Activated naive CD8-positive, alpha-beta T cell treated with anti-CD3 and anti-CD28 coated beads for 36 hours (primary cell): ENCODE data around the gene CEMIP2. TPM values are rescaled to one million over a fixed set of nuclear protein-coding genes. Genes with fewer than 3 reads are reported as not detected.
"Not testable (repeated sequence)": the region's sequence is repeated elsewhere in the genome, so short reads cannot be mapped to it uniquely, and the experiment has no call there.

Source experiments
- DNase-seq: peaks from one replicate; pipeline ENCODE4 v3.0.0; 2021
- H3K27ac Mint-ChIP-seq: one replicate; pipeline ENCODE4 v1.8.0; 2022; ENCODE audit warnings: mild to moderate bottlenecking, moderate library complexity, mixed read lengths
- H3K27me3 Mint-ChIP-seq: one replicate; pipeline ENCODE4 v1.8.0; 2022; ENCODE audit warnings: mild to moderate bottlenecking, mixed read lengths
- H3K36me3 Mint-ChIP-seq: one replicate; pipeline ENCODE4 v1.8.0; 2021; ENCODE audit warnings: mild to moderate bottlenecking, mixed read lengths
- H3K4me1 Mint-ChIP-seq: one replicate; pipeline ENCODE4 v1.8.0; 2021; ENCODE audit warnings: mixed read lengths
- H3K4me3 Mint-ChIP-seq: one replicate; pipeline ENCODE4 v1.8.0; 2022; ENCODE audit warnings: mild to moderate bottlenecking, moderate library complexity, mixed read lengths
- H3K9me3 Mint-ChIP-seq: one replicate; pipeline ENCODE4 v1.8.0; 2022; ENCODE audit warnings: mixed read lengths
- total RNA-seq, 2 experiments: library from RNA; stranded (reverse); gene quantifications; one replicate each; pipeline ENCODE4 v1.2.3, GENCODE V29; 2021

The CEMIP2 gene
- total RNA-seq, 2 experiments from 2014 or later, result 69.0 to 71.2 TPM

DNA sequence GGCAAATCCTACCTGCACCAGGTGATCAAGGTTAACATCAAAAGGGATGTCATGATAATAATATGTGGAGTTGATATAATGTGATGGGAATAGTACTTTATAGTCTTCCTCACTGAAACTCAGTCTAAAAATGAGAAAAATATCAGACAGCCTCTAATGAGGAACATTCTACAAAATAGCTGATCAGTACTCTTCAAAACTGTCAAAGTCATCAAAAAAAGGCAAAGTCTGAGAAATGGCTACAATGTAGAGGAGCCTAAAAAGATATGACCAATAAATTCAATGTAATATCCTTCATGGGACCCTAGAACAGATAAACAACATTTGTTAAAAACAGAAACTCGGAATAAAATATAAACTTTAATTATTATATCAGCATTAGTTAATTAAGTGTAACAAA lies 95.7 kb downstream of the CEMIP2 start:
- DNase-seq, result no peak
- H3K36me3 Mint-ChIP-seq, result peaks cover 3% of the 10 kb centered on the region
- no peak overlapping the region for H3K27ac Mint-ChIP-seq
- no peaks in the 10 kb centered on the region for H3K27me3 Mint-ChIP-seq
- H3K4me1 Mint-ChIP-seq, result peaks cover 14% of the 10 kb centered on the region
- peaks cover 1% of the 10 kb centered on the region for H3K9me3 Mint-ChIP-seq
- no peak overlapping the region for H3K4me3 Mint-ChIP-seq

GRCh38 chr9:71671289-71671688 lies 97.0 kb downstream of the CEMIP2 start:
- H3K4me1 Mint-ChIP-seq, result peaks cover 9% of the 10 kb centered on the region
- no peaks in the 10 kb centered on the region for H3K27me3 Mint-ChIP-seq
- H3K27ac Mint-ChIP-seq, result no peak overlapping the region
- DNase-seq, result no peak
- H3K4me3 Mint-ChIP-seq, result no peak overlapping the region
- H3K36me3 Mint-ChIP-seq, result no peaks in the 10 kb centered on the region
- peaks cover 1% of the 10 kb centered on the region for H3K9me3 Mint-ChIP-seq

DNA sequence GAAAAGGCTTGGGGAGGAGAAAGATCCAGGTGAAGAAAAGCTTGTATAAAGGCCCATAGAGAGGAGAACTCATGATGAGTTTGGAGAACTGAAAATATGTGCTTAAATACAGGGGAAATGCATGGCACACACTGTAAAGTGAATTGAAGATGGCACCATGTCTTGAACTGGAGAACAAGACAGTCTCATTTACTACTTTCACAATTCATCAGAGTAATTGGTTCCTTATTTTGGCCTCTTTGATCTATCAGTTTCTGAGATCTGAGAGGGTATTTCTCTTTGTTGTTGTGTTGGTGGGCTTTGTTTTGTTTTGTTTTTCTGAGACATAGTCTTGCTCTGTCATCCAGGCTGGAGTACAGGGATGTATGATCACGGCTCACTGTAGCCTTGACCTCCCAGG lies 98.2 kb downstream of the CEMIP2 start:
- H3K4me1 Mint-ChIP-seq, result peaks cover 6% of the 10 kb centered on the region
- H3K4me3 Mint-ChIP-seq, result no peak overlapping the region
- no peaks in the 10 kb centered on the region for H3K36me3 Mint-ChIP-seq
- H3K9me3 Mint-ChIP-seq, result no peaks in the 10 kb centered on the region
- no peaks in the 10 kb centered on the region for H3K27me3 Mint-ChIP-seq
- no peak for DNase-seq
- H3K27ac Mint-ChIP-seq, result no peak overlapping the region

DNA sequence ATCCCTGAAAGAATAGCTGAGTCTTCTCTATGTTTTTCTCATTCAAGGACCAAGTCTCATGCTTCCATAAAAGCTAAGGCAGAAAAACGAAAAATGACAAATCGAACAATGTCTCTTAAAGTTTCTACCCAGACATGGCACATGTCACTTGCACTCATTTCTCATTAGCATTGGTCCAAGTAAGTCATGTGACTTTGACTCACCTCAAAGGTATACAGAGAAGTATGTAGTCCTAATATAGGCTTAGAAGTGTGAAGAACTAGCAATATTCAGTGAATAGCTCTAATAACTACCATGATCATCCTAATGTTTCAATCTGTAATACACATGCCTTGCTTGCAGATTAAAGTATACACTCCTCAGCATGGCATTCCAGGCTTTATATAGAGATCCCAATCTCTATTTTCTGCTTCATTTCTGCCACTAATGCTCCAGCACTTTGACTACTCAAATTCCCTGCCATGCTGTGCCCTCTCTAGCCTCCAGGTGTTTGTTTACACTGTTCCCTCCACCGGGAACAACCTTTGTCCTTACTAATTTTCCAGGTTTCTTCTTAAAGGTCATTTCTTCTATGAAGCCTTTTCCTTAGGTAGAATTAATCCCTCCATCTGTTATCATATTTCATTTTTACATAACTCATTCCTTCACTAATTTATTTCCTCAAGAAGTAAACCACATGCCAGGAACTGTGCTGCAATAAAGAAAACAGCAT lies 98.9 kb downstream of the CEMIP2 start:
- Mint-ChIP-seq H3K27ac (no peak overlapping the region), H3K9me3 (no peaks in the 10 kb centered on the region), H3K4me1 (peaks cover 6% of the 10 kb centered on the region), H3K36me3 (no peaks in the 10 kb centered on the region), H3K27me3 (no peaks in the 10 kb centered on the region), H3K4me3 (no peak overlapping the region)
- no peak for DNase-seq

GRCh38 chr9:71668717-71669116 lies 99.6 kb downstream of the CEMIP2 start:
- no peaks in the 10 kb centered on the region for H3K36me3 Mint-ChIP-seq
- no peak overlapping the region for H3K27ac Mint-ChIP-seq
- no peaks in the 10 kb centered on the region for H3K9me3 Mint-ChIP-seq
- peaks cover under 1% of the 10 kb centered on the region for H3K4me1 Mint-ChIP-seq
- no peak overlapping the region for H3K4me3 Mint-ChIP-seq
- H3K27me3 Mint-ChIP-seq, result no peaks in the 10 kb centered on the region
- DNase-seq, result no peak

DNA sequence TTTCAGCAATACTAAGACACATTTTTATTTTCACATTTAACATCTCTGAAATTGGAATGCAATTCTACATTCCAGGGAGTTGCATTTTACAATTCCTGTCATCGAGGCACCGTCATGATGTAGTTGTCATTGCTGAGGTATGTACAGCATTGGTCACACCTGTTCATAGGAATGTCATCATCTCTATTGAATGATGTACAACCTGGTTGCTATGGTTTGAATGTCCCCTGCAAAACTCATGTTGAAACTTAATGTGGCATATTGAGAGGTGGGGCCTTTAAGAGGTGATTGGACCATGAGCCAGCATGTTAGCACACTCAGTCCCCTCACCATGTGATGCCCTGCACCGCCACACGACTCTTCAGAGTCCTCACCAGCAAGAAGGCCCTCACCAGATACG lies 103.1 kb downstream of the CEMIP2 start:
- no peaks in the 10 kb centered on the region for H3K27me3 Mint-ChIP-seq
- H3K9me3 Mint-ChIP-seq, result no peaks in the 10 kb centered on the region
- no peaks in the 10 kb centered on the region for H3K36me3 Mint-ChIP-seq
- no peak for DNase-seq
- H3K4me3 Mint-ChIP-seq, result no peak overlapping the region
- no peaks in the 10 kb centered on the region for H3K4me1 Mint-ChIP-seq
- H3K27ac Mint-ChIP-seq, result no peak overlapping the region

DNA sequence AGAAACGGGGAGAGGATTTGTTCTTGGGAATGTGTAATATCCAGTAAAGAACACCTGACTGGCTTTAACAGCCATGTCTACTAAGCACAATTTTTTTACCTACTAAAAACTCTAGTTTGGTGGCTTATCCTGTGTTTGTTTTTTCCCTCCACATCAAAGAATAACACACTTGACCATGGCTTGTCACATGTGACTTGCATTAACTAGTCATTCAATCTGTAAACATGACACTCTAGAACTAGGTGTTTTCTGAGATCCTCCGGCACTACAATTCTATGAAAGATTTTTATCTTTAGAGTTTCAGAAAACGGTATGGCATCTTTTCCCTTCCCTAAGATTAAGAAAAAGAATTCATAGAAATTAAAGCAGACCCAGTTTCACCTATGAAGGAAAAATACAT lies 103.7 kb downstream of the CEMIP2 start:
- DNase-seq, result no peak
- no peaks in the 10 kb centered on the region for H3K36me3 Mint-ChIP-seq
- H3K4me1 Mint-ChIP-seq, result no peaks in the 10 kb centered on the region
- H3K4me3 Mint-ChIP-seq, result no peak overlapping the region
- H3K27ac Mint-ChIP-seq, result no peak overlapping the region
- no peaks in the 10 kb centered on the region for H3K27me3 Mint-ChIP-seq
- H3K9me3 Mint-ChIP-seq, result no peaks in the 10 kb centered on the region

GRCh38 chr9:71663931-71664459 lies 104.3 kb downstream of the CEMIP2 start:
- Mint-ChIP-seq H3K4me3 (no peak overlapping the region), H3K4me1 (no peaks in the 10 kb centered on the region), H3K9me3 (no peaks in the 10 kb centered on the region), H3K27me3 (no peaks in the 10 kb centered on the region), H3K36me3 (no peaks in the 10 kb centered on the region), H3K27ac (no peak overlapping the region)
- no peak for DNase-seq

DNA sequence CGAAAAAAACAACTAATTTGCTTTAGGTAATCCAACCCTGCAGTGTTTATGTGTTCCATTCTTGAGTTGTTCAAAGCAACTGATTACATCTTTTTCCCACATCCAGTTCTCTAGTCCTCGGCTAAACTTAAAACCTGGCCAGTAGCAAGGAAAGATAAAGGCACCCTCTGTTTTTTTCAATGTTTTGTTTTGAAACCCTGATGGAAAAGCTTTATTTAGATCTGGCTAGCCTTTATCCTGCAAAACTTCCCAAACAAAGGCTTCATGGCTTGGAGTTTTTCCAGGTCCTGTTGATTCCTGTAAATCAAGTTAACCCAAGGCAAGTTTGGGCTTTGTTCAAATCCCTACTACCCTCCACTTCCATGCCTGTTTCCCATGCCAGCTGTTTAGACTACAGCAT lies 105.1 kb downstream of the CEMIP2 start:
- no peaks in the 10 kb centered on the region for H3K4me1 Mint-ChIP-seq
- no peaks in the 10 kb centered on the region for H3K27me3 Mint-ChIP-seq
- DNase-seq, result no peak
- H3K27ac Mint-ChIP-seq, result no peak overlapping the region
- H3K4me3 Mint-ChIP-seq, result no peak overlapping the region
- no peaks in the 10 kb centered on the region for H3K36me3 Mint-ChIP-seq
- H3K9me3 Mint-ChIP-seq, result peaks cover 1% of the 10 kb centered on the region

- H3K9me3 Mint-ChIP-seq, result peaks cover 9% of the 10 kb centered on the region
- no peaks in the 10 kb centered on the region for H3K27me3 Mint-ChIP-seq
- H3K36me3 Mint-ChIP-seq, result peaks cover 3% of the 10 kb centered on the region
- no peak overlapping the region for H3K27ac Mint-ChIP-seq
- H3K4me3 Mint-ChIP-seq, result no peak overlapping the region
- no peak for DNase-seq
- no peaks in the 10 kb centered on the region for H3K4me1 Mint-ChIP-seq
These were observed 106.2 kb downstream of the CEMIP2 start for GRCh38 chr9:71662082-71662481.

GRCh38 chr9:71657276-71657675 lies 111.0 kb downstream of the CEMIP2 start:
- peaks cover 14% of the 10 kb centered on the region for H3K9me3 Mint-ChIP-seq
- not testable (repeated sequence) for H3K27ac Mint-ChIP-seq, H3K27me3 Mint-ChIP-seq, H3K4me3 Mint-ChIP-seq, H3K36me3 Mint-ChIP-seq, H3K4me1 Mint-ChIP-seq, DNase-seq

- Mint-ChIP-seq H3K4me3 (no peak overlapping the region), H3K36me3 (peaks cover 4% of the 10 kb centered on the region), H3K4me1 (no peaks in the 10 kb centered on the region), H3K27ac (no peak overlapping the region), H3K27me3 (peaks cover 6% of the 10 kb centered on the region), H3K9me3 (peaks cover 14% of the 10 kb centered on the region)
- no peak for DNase-seq
These were observed 111.8 kb downstream of the CEMIP2 start for GRCh38 chr9:71656496-71656895.

DNA sequence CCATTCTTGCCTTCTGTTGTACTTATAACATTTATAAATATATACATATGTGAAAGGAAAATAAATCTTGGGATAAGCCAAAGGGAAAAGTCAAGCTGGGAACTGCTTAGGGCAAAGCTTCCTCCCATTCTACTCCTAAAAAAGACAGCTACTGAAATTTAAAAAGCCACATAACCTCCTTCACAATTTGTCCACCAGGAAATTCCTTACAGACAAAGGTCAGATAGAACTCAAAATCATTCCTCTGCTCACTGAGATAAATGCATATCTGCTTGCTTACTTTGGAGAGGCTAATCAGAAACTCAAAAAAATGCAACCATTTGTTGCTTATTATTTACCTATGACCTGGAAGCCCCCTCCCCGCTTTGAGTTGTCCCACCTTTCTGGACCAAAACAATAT lies 112.5 kb downstream of the CEMIP2 start:
- H3K4me3 Mint-ChIP-seq, result no peak overlapping the region
- H3K9me3 Mint-ChIP-seq, result peaks cover 14% of the 10 kb centered on the region

GRCh38 chr9:71655141-71655540 lies 113.2 kb downstream of the CEMIP2 start:
- DNase-seq, result no peak
- Mint-ChIP-seq H3K27ac (no peak overlapping the region), H3K4me1 (peaks cover 2% of the 10 kb centered on the region), H3K4me3 (no peak overlapping the region), H3K36me3 (peaks cover 4% of the 10 kb centered on the region), H3K9me3 (peaks cover 14% of the 10 kb centered on the region), H3K27me3 (peaks cover 6% of the 10 kb centered on the region)

More for the DNA sequence above, 112.5 kb downstream of the CEMIP2 start:
- Mint-ChIP-seq H3K27ac (no peak overlapping the region), H3K36me3 (peaks cover 4% of the 10 kb centered on the region), H3K27me3 (peaks cover 6% of the 10 kb centered on the region), H3K4me1 (peaks cover 2% of the 10 kb centered on the region)
- no peak for DNase-seq

- Mint-ChIP-seq H3K9me3 (peaks cover 9% of the 10 kb centered on the region), H3K36me3 (peaks cover 4% of the 10 kb centered on the region), H3K27me3 (peaks cover 10% of the 10 kb centered on the region), H3K27ac (no peak overlapping the region), H3K4me1 (peaks cover 3% of the 10 kb centered on the region), H3K4me3 (no peak overlapping the region)
- no peak for DNase-seq
These were observed 115.8 kb downstream of the CEMIP2 start for GRCh38 chr9:71652480-71652879.

DNA sequence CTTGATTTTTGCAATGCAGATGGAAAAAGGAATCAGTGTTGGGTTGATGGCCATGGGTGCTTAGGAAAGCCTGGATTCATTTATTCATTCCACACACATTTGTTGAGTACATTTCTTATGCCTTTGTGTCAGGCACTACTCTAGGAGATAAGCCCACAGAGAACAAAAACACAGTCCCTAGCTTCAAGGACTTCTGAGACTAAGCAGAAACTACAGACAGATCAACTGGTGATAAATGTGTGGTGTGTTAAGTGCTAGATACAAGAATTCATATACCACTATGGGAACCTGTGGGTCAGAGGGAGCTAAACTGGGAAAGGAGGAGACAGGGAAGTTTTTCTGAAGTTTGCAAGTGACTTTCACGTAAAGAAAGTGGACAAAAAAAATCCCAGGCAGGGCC lies 119.9 kb downstream of the CEMIP2 start:
- H3K27ac Mint-ChIP-seq, result no peak overlapping the region
- H3K9me3 Mint-ChIP-seq, result no peaks in the 10 kb centered on the region
- H3K4me3 Mint-ChIP-seq, result no peak overlapping the region
- H3K36me3 Mint-ChIP-seq, result peaks cover 1% of the 10 kb centered on the region
- peaks cover 9% of the 10 kb centered on the region for H3K4me1 Mint-ChIP-seq
- H3K27me3 Mint-ChIP-seq, result peaks cover 13% of the 10 kb centered on the region
- DNase-seq, result no peak
